Measurements from ENCODE around the gene TRPC1.
"Not testable (repeated sequence)": the region's sequence is repeated elsewhere in the genome, so short reads cannot be mapped to it uniquely, and the experiment has no call there.

The TRPC1 gene

GRCh38 chr3:142723968-142724681, at the start of gene TRPC1:
Gene TRPC1, plus strand, starts transcription at chr3:142724034. Its CDS starts 526 bp downstream, at chr3:142724560.
- peak; percentile 89 for DNase-seq

GRCh38 chr3:142676151-142676550, 47.7 kb upstream of the TRPC1 start:
- no peak for DNase-seq

GRCh38 chr3:142680710-142681109, 43.1 kb upstream of the TRPC1 start:
- no peak for DNase-seq

- DNase-seq, result no peak
These were observed 33.2 kb upstream of the TRPC1 start for GRCh38 chr3:142690613-142691012.

GRCh38 chr3:142691527-142691926, 32.3 kb upstream of the TRPC1 start:
- DNase-seq, result no peak

- no peak for DNase-seq
These were observed 30.5 kb upstream of the TRPC1 start for GRCh38 chr3:142693136-142693853.

DNA sequence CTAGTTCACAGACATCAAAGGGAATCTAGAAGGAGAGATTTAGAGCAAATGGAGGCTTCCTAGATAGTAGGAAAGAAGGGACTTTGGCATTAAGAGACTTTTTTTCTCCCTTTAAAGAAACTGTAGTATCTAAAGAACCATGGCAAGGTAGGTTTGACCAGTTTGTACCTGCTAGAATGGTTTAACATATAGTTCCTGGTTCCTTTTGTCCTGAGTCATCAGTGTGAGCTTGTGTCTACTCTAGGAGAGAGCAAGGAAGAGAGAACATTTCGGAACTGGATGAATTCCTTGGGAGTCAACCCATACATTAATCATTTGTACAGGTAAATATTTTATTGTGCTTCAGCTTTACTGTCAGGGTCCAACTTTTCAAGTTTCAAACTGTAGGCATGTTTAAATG, 29.6 kb upstream of the TRPC1 start:
- DNase-seq, result no peak

DNA sequence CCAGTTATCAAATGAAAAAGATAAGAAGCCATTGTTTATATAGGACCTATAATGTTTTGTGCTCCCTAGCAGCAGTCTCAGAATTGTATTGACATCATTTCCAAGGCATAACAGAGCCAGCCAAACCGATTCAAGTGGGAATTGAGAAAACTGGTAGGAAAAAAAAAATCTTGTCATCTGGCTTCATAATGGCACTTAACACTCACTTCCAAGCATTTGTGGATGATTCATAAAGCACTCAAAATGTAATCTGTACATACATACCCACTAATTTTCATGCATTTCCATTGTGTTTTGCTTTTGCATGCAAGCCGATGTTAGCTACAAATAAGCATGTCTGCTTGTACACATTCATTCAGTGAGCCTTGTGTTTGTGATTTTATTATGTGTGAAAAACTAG, 18.6 kb upstream of the TRPC1 start:
- no peak for DNase-seq

DNA sequence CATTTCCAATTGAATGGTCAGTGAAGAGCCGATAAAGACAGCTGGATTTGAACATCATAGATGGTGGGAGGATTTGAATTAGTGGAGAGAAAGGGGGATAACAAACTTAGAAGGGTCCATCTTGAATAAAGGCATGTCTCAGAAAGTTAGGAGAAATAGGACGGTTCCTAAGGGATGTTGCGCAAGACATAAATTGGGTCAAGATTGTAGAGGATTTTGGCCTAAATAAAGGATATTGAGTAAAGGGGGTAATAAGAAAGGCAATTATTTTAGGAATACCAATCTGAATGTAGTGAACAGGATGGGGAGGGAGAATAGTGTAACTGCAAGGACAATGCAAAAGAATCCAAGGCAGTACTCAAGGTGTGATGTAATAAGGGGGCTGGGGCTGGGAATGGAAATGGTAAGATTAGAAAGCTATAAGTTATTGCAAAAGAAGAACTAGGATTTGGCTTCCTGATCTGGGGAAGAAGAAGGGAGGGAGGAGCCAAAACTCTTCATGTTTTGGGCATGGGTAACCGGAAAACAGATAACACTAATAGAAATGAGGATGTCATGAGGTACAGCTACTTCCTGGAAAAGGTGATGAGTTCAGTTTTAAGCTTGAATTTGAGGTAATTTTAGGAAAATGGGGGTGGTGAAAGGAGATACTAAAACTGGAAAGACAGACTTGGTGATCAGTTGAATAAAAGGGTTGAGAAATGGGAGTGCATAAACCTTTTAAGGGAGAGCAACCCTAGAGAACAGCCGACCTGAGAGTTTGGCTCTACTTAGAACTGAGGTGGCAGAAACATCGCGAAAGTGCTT, 17.3 kb upstream of the TRPC1 start:
- DNase-seq, result no peak

GRCh38 chr3:142709207-142709606, 14.6 kb upstream of the TRPC1 start:
- DNase-seq, result no peak

GRCh38 chr3:142714882-142715281, 9.0 kb upstream of the TRPC1 start:
- DNase-seq, result not testable (repeated sequence)

GRCh38 chr3:142716102-142716501, 7.7 kb upstream of the TRPC1 start:
- DNase-seq, result no peak

- DNase-seq, result no peak
These were observed 218 bp upstream of the TRPC1 start for GRCh38 chr3:142723665-142723967.

DNA sequence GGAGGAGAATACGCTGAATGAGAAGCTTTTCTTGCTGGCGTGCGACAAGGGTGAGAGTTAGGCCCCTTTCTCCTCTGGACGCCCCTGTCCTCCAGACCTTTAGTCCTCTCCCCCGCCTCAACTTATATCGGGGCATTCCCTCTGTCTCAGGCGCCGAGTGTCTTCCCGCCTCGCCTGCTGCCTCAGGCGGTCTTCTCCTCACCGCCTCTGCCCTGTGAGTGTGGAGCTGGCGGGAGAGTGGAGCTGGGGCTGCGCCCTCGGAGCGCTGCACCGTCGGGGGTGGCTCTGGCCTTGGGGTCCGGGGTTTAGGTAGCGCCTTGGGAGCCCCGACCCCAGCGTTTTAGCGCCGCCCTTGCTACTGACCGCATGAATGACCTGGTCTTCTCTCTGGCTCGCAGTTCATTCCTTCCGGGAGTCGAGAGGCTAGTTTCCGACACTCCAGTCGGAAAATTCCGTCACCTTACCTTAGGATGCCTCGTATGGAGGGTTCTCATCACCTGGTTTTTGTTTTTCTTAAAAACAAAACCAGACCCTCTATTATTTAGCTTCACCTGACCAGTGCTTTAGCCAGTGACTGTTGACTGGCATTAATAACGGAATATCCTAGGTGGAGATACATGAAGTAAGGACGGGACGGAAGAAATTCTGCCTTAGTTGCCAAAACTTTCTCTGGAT, 985 bp downstream of the TRPC1 start:
- DNase-seq, result no peak

GRCh38 chr3:142725357-142725739, 1.5 kb downstream of the TRPC1 start:
- no peak for DNase-seq

DNA sequence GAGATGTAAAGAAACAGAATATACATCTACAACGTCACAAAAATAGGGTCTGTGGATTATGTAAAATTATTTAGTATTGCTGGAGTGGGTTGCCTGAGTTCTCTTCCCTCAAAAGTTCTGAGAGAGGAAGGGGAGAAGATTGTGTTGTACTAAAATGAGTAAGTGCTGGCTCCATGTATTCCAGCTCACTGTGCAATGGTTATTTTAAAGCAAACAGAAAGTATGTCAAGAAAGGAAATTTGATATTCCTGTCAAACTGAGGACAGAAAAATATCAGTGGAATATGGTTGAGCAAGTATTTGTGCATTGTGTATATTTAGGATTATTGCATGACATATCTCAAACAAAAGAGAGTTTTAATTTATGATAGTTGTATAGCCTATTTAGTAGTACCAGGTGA, 2.2 kb downstream of the TRPC1 start:
- DNase-seq, result no peak

- DNase-seq, result no peak
These were observed 8.2 kb downstream of the TRPC1 start for GRCh38 chr3:142732066-142732465.

DNA sequence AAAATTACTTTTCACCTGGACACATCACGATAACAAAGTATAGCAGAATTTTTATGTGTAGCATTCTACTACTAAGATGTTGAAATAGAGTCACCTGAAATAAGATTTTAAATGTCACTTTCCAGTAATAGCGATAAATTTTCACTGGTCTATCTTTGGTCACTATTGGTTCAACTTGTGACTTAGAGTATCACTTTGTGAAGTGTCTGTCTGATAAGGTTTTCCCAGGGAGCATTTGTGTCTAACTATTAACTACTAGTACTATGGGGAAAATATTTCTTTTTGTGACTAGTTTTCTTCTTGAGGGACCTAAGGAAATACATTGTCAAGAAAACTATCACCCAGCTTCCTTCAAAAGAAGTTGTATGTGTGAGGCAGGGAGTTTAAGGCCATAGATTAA, 11.0 kb downstream of the TRPC1 start:
- no peak for DNase-seq

- no peak for DNase-seq
These were observed 11.6 kb downstream of the TRPC1 start for GRCh38 chr3:142735462-142735861.

DNA sequence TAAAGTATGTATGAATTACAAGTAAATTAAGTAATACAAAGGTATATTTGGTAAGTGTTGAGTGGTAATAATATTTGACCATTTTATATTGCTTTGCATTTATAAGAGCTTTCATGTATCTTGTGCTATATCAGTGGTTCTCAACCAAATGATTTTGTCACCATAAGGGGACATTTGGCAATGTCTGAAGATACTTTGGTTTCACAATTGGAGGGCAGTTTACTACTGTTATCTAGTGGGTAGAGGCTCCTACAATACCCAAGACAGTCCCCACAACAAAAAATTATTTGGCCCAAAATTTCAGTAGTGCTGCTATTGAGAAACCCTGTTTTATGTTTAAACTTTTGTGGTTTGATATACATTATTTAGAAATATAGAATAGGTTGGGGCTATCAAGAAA, 14.6 kb downstream of the TRPC1 start:
- no peak for DNase-seq

- DNase-seq, result no peak
These were observed 22.8 kb downstream of the TRPC1 start for GRCh38 chr3:142746646-142747045.

- not testable (repeated sequence) for DNase-seq
These were observed 26.7 kb downstream of the TRPC1 start for GRCh38 chr3:142750531-142750930.

GRCh38 chr3:142752605-142753004, 28.8 kb downstream of the TRPC1 start:
- not testable (repeated sequence) for DNase-seq
